CD4-positive, alpha-beta T cell (primary cell): ENCODE measurements around the gene TARP.
"Not testable (repeated sequence)": the region's sequence is repeated elsewhere in the genome, so short reads cannot be mapped to it uniquely, and the experiment has no call there.

Source experiments
- ATAC-seq: fragments of 200-7000 bp; cut with Tn5 transposase; one replicate; pipeline ENCODE4 v1.10.0; 2022; ENCODE audit warnings: mild to moderate bottlenecking; ENCODE audit not compliant: poor library complexity
- CTCF ChIA-PET: fragments of 350-600 bp; sonication (Branson Sonifier 250); formaldehyde crosslinking; loops from one replicate; lab custom pipeline; 2021; ENCODE audit warnings: antibody characterized with exemption, inconsistent platforms; lab: Charles Lee
- POLR2A ChIA-PET: fragments of 350-600 bp; sonication (Branson Sonifier 250); formaldehyde crosslinking; loops from one replicate; lab custom pipeline; 2021; ENCODE audit warnings: antibody characterized with exemption, inconsistent platforms; lab: Charles Lee
- DNase-seq, 14 experiments: peaks; one replicate each; pipeline ENCODE4 v3.0.0-alpha.2; 2013 to 2020; ENCODE audit warnings: mixed read lengths in 2 of 14
- H3K27ac ChIP-seq, 2 donors: one replicate each; pipeline versions ENCODE4 v1.5.1 to v1.7.0; 2013; ENCODE audit warnings: low read length in 2 of 2, low read depth in 1 of 2, mild to moderate bottlenecking in 1 of 2
- H3K27me3 ChIP-seq, 2 experiments: 1 replicate in 1 of 2; 2 replicates in 1 of 2; pipeline versions ENCODE4 v1.6.1 to v1.7.0; 2013; ENCODE audit warnings: low read length in 2 of 2, control low read depth in 1 of 2, mild to moderate bottlenecking in 1 of 2, moderate library complexity in 1 of 2; ENCODE audit not compliant: insufficient read depth in 2 of 2, control insufficient read depth in 1 of 2
- H3K36me3 ChIP-seq: one replicate; pipeline ENCODE4 v1.6.1; 2013; ENCODE audit warnings: low read length, control low read depth; ENCODE audit not compliant: insufficient read depth
- H3K4me1 ChIP-seq: one replicate; pipeline ENCODE4 v1.6.1; 2013; ENCODE audit warnings: low read length, control low read depth; ENCODE audit not compliant: insufficient read depth
- H3K4me3 ChIP-seq: one replicate; pipeline ENCODE4 v1.5.1; 2013; ENCODE audit warnings: mild to moderate bottlenecking, low read length, moderate library complexity
- H3K9me3 ChIP-seq, 2 experiments: 1 replicate in 1 of 2; 2 replicates in 1 of 2; pipeline versions ENCODE4 v1.6.1 to v1.7.0; 2013; ENCODE audit warnings: low read length in 2 of 2, mild to moderate bottlenecking in 2 of 2, control low read depth in 1 of 2, moderate library complexity in 1 of 2; ENCODE audit not compliant: control insufficient read depth in 1 of 2, insufficient read depth in 1 of 2
- H3K27ac Mint-ChIP-seq: one replicate; pipeline ENCODE4 v1.8.0; 2020; ENCODE audit warnings: mixed read lengths
- H3K27me3 Mint-ChIP-seq: one replicate; pipeline ENCODE4 v1.8.0; 2021; ENCODE audit warnings: mixed read lengths
- H3K36me3 Mint-ChIP-seq: one replicate; pipeline ENCODE4 v1.8.0; 2021; ENCODE audit warnings: low read depth, mixed read lengths
- H3K4me1 Mint-ChIP-seq: one replicate; pipeline ENCODE4 v1.8.0; 2021; ENCODE audit warnings: low read depth, mixed read lengths
- H3K4me3 Mint-ChIP-seq: one replicate; pipeline ENCODE4 v1.8.0; 2020; ENCODE audit warnings: mild to moderate bottlenecking, mixed read lengths
- H3K9me3 Mint-ChIP-seq: one replicate; pipeline ENCODE4 v1.8.0; 2020; ENCODE audit warnings: mixed read lengths
- CTCF ChIP-seq: fragments of 200-600 bp; IDR thresholded peaks from one replicate; pipeline ENCODE4 v1.8.0; 2022; ENCODE audit warnings: antibody characterized with exemption, mild to moderate bottlenecking
- intact Hi-C, 2 experiments: fragments of 100-400 bp; cut with DNase I in 1 of 2; cut with micrococcal nuclease in 1 of 2; formaldehyde crosslinking; loops; one replicate each; pipeline versions ENCODE4 v1.15.1 to v1.9.0; 2023 to 2025; cut with DNase I, micrococcal nuclease

TARP gene

GRCh38 chr7:38257350-38257677, 16.1 kb downstream of the TARP start:
- no peak for ATAC-seq
- H3K9me3 ChIP-seq = no peaks in the 10 kb centered on the region
- H3K9me3 Mint-ChIP-seq = no peaks in the 10 kb centered on the region
- POLR2A ChIA-PET = no interaction called here
- H3K36me3 ChIP-seq = no peaks in the 10 kb centered on the region
- H3K4me3 Mint-ChIP-seq = no peak overlapping the region
- no peak for DNase-seq
- CTCF ChIA-PET = no interaction called here
- H3K27ac ChIP-seq = no peak overlapping the region
- no peaks in the 10 kb centered on the region for H3K36me3 Mint-ChIP-seq
- H3K27me3 Mint-ChIP-seq = no peaks in the 10 kb centered on the region
- H3K4me1 ChIP-seq = peaks cover 2% of the 10 kb centered on the region
- intact Hi-C loops = no loop called here
- H3K4me1 Mint-ChIP-seq = no peaks in the 10 kb centered on the region
- H3K4me3 ChIP-seq = no peak overlapping the region
- no peak overlapping the region for H3K27ac Mint-ChIP-seq
- TF ChIP-seq CTCF = no peak
- H3K27me3 ChIP-seq = no peaks in the 10 kb centered on the region

DNA sequence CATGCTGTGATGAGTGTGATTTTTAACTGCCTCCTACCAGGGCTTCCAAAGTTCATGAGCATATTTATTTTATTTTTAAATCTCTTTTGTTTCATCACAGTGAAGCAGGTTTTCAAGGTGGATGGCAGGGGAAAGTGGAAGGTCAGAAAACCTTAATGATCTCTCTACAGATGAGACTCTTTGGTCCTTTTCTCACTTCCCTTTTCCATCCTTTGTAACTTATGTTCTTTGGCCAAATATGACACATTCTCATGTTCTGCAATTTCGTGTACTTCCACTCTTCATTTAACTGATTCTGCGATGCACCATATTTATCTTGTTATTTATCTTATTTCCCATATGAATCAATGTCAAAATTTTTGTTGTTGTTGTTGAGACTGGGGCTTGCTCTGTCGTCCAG, 23.6 kb downstream of the TARP start:
- H3K27me3 ChIP-seq, CTCF ChIA-PET, DNase-seq, H3K27ac Mint-ChIP-seq, H3K4me1 Mint-ChIP-seq, H3K27me3 Mint-ChIP-seq, H3K36me3 Mint-ChIP-seq, H3K4me3 Mint-ChIP-seq, H3K9me3 ChIP-seq, intact Hi-C loops, H3K9me3 Mint-ChIP-seq, H3K27ac ChIP-seq, ATAC-seq, POLR2A ChIA-PET, H3K4me1 ChIP-seq: not testable (repeated sequence)
- H3K36me3 ChIP-seq = peaks cover 14% of the 10 kb centered on the region
- H3K4me3 ChIP-seq = peak overlapping the region; percentile 10

- H3K27me3 Mint-ChIP-seq = no peaks in the 10 kb centered on the region
- H3K9me3 Mint-ChIP-seq = no peaks in the 10 kb centered on the region
- intact Hi-C loops = no loop called here
- peaks cover 10% of the 10 kb centered on the region for H3K36me3 Mint-ChIP-seq
- Histone ChIP-seq H3K4me1 (no peaks in the 10 kb centered on the region), H3K4me3 (no peak overlapping the region), H3K36me3 (peaks cover 17% of the 10 kb centered on the region), H3K27me3 (no peaks in the 10 kb centered on the region), H3K27ac (no peak overlapping the region), H3K9me3 (no peaks in the 10 kb centered on the region)
- CTCF ChIA-PET = interaction anchor here (1.5 kb wide), 1 partner anchor 120 kb away, joined by 3 read pairs; no protein-coding TSS in a partner anchor
- H3K4me1 Mint-ChIP-seq = peaks cover 4% of the 10 kb centered on the region
- TF ChIP-seq CTCF = no peak
- no peak for ATAC-seq
- POLR2A ChIA-PET = no interaction called here
- H3K4me3 Mint-ChIP-seq = no peak overlapping the region
- DNase-seq = no peak
- no peak overlapping the region for H3K27ac Mint-ChIP-seq
Measured at GRCh38 chr7:38248069-38248567, 25.3 kb downstream of the TARP start.

GRCh38 chr7:38245409-38245977, 27.9 kb downstream of the TARP start:
- TF ChIP-seq CTCF = no peak
- Mint-ChIP-seq H3K4me3 (no peak overlapping the region), H3K36me3 (peaks cover 13% of the 10 kb centered on the region), H3K27me3 (no peaks in the 10 kb centered on the region), H3K9me3 (no peaks in the 10 kb centered on the region), H3K4me1 (peaks cover 4% of the 10 kb centered on the region), H3K27ac (no peak overlapping the region)
- Histone ChIP-seq H3K4me3 (no peak overlapping the region), H3K4me1 (no peaks in the 10 kb centered on the region), H3K27me3 (no peaks in the 10 kb centered on the region), H3K9me3 (no peaks in the 10 kb centered on the region), H3K27ac (no peak overlapping the region), H3K36me3 (peaks cover 17% of the 10 kb centered on the region)
- POLR2A ChIA-PET = no interaction called here
- DNase-seq = peak in 1 of 14 experiments; percentile 53
- ATAC-seq = no peak
- intact Hi-C loops = no loop called here
- CTCF ChIA-PET = no interaction called here
